HG03460 (cell line): ENCODE results near the gene CDR2L.
"Not testable (repeated sequence)": the region's sequence is repeated elsewhere in the genome, so short reads cannot be mapped to it uniquely, and the experiment has no call there.

Experiments used
- ATAC-seq: cut with Tn5 transposase; IDR thresholded peaks from one replicate; pipeline ENCODE4 v1.9.1; 2021; ENCODE audit not compliant: unreplicated experiment

CDR2L gene

GRCh38 chr17:74979408-74980146 is 7.9 kb upstream of the CDR2L start:
- ATAC-seq, result no peak

GRCh38 chr17:74981318-74981978 is 6.0 kb upstream of the CDR2L start:
- no peak for ATAC-seq

- ATAC-seq, result no peak
Measured at GRCh38 chr17:74981979-74982662, 5.3 kb upstream of the CDR2L start.

- ATAC-seq, result not testable (repeated sequence)
Measured at GRCh38 chr17:74982663-74983313, 4.6 kb upstream of the CDR2L start.

GRCh38 chr17:74986206-74986576 is 1.2 kb upstream of the CDR2L start:
- no peak for ATAC-seq

- ATAC-seq, result peak; percentile 28
Measured at GRCh38 chr17:74987909-74988711, 678 bp downstream of the CDR2L start.

GRCh38 chr17:74990581-74991105 is 3.2 kb downstream of the CDR2L start:
- ATAC-seq, result no peak

GRCh38 chr17:74992223-74992622 is 4.8 kb downstream of the CDR2L start:
- ATAC-seq, result no peak

- ATAC-seq, result no peak
Measured at GRCh38 chr17:74994440-74994839, 7.0 kb downstream of the CDR2L start.

- ATAC-seq, result no peak
Measured at GRCh38 chr17:74995847-74996246, 8.4 kb downstream of the CDR2L start.

GRCh38 chr17:74998783-74999182 is 11.4 kb downstream of the CDR2L start:
- no peak for ATAC-seq

- ATAC-seq, result no peak
Measured at GRCh38 chr17:74999523-74999922, 12.1 kb downstream of the CDR2L start.

GRCh38 chr17:75001915-75002843 is 14.7 kb downstream of the CDR2L start:
- no peak for ATAC-seq

GRCh38 chr17:75003070-75003956 is 15.9 kb downstream of the CDR2L start:
- no peak for ATAC-seq

GRCh38 chr17:75003957-75004355 is 16.5 kb downstream of the CDR2L start:
- ATAC-seq, result no peak

GRCh38 chr17:75004371-75004770 is 16.9 kb downstream of the CDR2L start:
- ATAC-seq, result no peak

GRCh38 chr17:75005291-75005690 is 17.9 kb downstream of the CDR2L start:
- ATAC-seq, result no peak

GRCh38 chr17:75006084-75006483 is 18.7 kb downstream of the CDR2L start:
- not testable (repeated sequence) for ATAC-seq
